Stimulated activated CD8-positive, alpha-beta memory T cell treated with anti-CD3 and anti-CD28 coated beads, Interleukin-2, amount 100 ng/mL, for 1 hour (primary cell): ENCODE data around the gene KCNQ1OT1.

ENCODE experiments used
- DNase-seq, 2 donors: peaks; one replicate each; pipeline ENCODE4 v3.0.0-alpha.2; 2020; ENCODE audit warnings: low read depth in 2 of 2

The KCNQ1OT1 gene

GRCh38 chr11:2721210-2721916, 21.6 kb upstream of the KCNQ1OT1 start:
- DNase-seq, result no peak

GRCh38 chr11:2719831-2720590, 20.2 kb upstream of the KCNQ1OT1 start:
- DNase-seq, result no peak

GRCh38 chr11:2718817-2719438, 19.1 kb upstream of the KCNQ1OT1 start:
- no peak for DNase-seq

GRCh38 chr11:2717561-2718325, 17.9 kb upstream of the KCNQ1OT1 start:
- DNase-seq, result no peak

- DNase-seq, result no peak
These were observed 16.7 kb upstream of the KCNQ1OT1 start for GRCh38 chr11:2716376-2717095.

GRCh38 chr11:2715716-2716350, 16.0 kb upstream of the KCNQ1OT1 start:
- no peak for DNase-seq

- no peak for DNase-seq
These were observed 15.1 kb upstream of the KCNQ1OT1 start for GRCh38 chr11:2714871-2715270.

- no peak for DNase-seq
These were observed 14.6 kb upstream of the KCNQ1OT1 start for GRCh38 chr11:2714463-2714800.

- no peak for DNase-seq
These were observed 14.1 kb upstream of the KCNQ1OT1 start for GRCh38 chr11:2713661-2714462.

- no peak for DNase-seq
These were observed 13.3 kb upstream of the KCNQ1OT1 start for GRCh38 chr11:2713094-2713493.

GRCh38 chr11:2711161-2711560, 11.4 kb upstream of the KCNQ1OT1 start:
- DNase-seq, result no peak

GRCh38 chr11:2709429-2709828, 9.6 kb upstream of the KCNQ1OT1 start:
- DNase-seq, result no peak

GRCh38 chr11:2708757-2709281, 9.0 kb upstream of the KCNQ1OT1 start:
- no peak for DNase-seq

- DNase-seq, result no peak
These were observed 8.4 kb upstream of the KCNQ1OT1 start for GRCh38 chr11:2708151-2708581.

GRCh38 chr11:2707736-2708135, 7.9 kb upstream of the KCNQ1OT1 start:
- no peak for DNase-seq

GRCh38 chr11:2706321-2706720, 6.5 kb upstream of the KCNQ1OT1 start:
- DNase-seq, result no peak

- no peak for DNase-seq
These were observed 5.3 kb upstream of the KCNQ1OT1 start for GRCh38 chr11:2704896-2705606.

GRCh38 chr11:2704356-2704755, 4.6 kb upstream of the KCNQ1OT1 start:
- DNase-seq, result no peak
